SU-DHL-6 (cell line): ENCODE data around the gene GDPD2.

Experiments used
- EZH2phosphoT487 ChIP-seq: fragments of 200-600 bp; sonication (generic), shearing (Covaris generic); conservative IDR thresholded peaks from 2 replicates; pipeline ENCODE4 v1.6.1; 2018; ENCODE audit warnings: mild to moderate bottlenecking, antibody characterized with exemption, low read length, moderate library complexity, mixed read lengths
- TF ChIP-seq, protein P1 (sequence below): fragments of 200-600 bp; sonication (generic); IDR thresholded peaks from one replicate; pipeline ENCODE4 v1.5.1; 2017; ENCODE audit warnings: antibody characterized with exemption, mild to moderate bottlenecking, low read length, moderate library complexity; ENCODE audit not compliant: insufficient read depth, poor library complexity, severe bottlenecking

DNA sequence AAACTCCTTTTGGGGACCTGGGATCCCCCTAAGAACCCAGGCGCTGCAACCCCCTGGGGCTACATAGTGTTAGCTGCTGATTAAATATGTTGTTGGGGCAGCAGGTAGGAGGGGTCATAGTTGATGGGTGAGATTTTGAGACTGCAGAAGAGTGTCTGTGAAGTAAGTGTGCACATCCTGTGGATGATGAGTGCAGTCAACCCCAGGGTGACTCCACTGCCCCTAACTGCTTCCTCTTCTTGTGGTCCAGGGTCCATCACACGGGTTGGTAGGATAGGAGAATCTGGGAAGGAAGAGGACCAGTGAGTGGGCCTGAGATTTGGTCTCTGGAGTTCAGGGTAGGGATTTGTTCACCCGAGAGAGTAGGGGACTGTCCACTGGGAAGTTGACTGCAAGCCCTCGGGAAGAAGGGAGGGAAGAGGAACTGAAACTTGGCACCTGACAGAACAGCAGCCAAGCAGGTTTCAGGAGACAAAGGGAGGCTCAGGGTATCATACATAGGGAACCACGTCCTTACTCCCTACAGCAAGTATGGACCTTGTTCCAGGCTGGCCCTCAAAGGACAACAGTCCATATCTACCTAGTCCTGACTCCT lies 30.0 kb downstream of the GDPD2 start:
- TF ChIP-seq, protein P1, sequence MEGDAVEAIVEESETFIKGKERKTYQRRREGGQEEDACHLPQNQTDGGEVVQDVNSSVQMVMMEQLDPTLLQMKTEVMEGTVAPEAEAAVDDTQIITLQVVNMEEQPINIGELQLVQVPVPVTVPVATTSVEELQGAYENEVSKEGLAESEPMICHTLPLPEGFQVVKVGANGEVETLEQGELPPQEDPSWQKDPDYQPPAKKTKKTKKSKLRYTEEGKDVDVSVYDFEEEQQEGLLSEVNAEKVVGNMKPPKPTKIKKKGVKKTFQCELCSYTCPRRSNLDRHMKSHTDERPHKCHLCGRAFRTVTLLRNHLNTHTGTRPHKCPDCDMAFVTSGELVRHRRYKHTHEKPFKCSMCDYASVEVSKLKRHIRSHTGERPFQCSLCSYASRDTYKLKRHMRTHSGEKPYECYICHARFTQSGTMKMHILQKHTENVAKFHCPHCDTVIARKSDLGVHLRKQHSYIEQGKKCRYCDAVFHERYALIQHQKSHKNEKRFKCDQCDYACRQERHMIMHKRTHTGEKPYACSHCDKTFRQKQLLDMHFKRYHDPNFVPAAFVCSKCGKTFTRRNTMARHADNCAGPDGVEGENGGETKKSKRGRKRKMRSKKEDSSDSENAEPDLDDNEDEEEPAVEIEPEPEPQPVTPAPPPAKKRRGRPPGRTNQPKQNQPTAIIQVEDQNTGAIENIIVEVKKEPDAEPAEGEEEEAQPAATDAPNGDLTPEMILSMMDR, result no peak
- no peak for TF ChIP-seq EZH2phosphoT487
